K562 (cell line): ENCODE measurements around the gene TBX19. TPM values are rescaled to one million over a fixed set of nuclear protein-coding genes. Genes with fewer than 3 reads are reported as not detected.

ENCODE experiments used
- ARID4B ChIP-seq: sonication (generic); formaldehyde crosslinking; IDR thresholded peaks from 2 replicates; pipeline ENCODE4 v1.8.0; 2022; ENCODE audit warnings: mild to moderate bottlenecking, missing genetic modification reagents
- CUX1 ChIP-seq: fragments of 200-800 bp; sonication (Bioruptor generic); IDR thresholded peaks from 2 replicates; pipeline ENCODE4 v1.6.1; 2016; ENCODE audit warnings: missing genetic modification characterization, missing compliant biosample characterization
- IRF1 ChIP-seq: sonication (generic); formaldehyde crosslinking; IDR thresholded peaks from 2 replicates; pipeline ENCODE4 v1.8.0; 2022; ENCODE audit warnings: missing genetic modification reagents, mild to moderate bottlenecking, borderline replicate concordance
- MITF ChIP-seq: IDR thresholded peaks from 2 replicates; pipeline ENCODE4 v1.6.1; 2014; ENCODE audit warnings: antibody characterized with exemption
- PTBP1 ChIP-seq: fragments of 200-400 bp; formaldehyde crosslinking; IDR thresholded peaks from 2 replicates; pipeline ENCODE4 v1.6.1; 2017; ENCODE audit warnings: low read depth, low read length
- RCOR1 ChIP-seq, 2 experiments: IDR thresholded peaks; 2 replicates each; pipeline ENCODE4 v1.6.1; 2012; ENCODE audit warnings: low read depth in 2 of 2, low read length in 2 of 2, borderline replicate concordance in 1 of 2, improper control_type of control experiment in 1 of 2
- SMARCB1 ChIP-seq: IDR thresholded peaks from 2 replicates; pipeline ENCODE4 v1.6.1; 2011; ENCODE audit warnings: improper control_type of control experiment, low read depth; ENCODE audit not compliant: insufficient read length
- ZNF695 ChIP-seq: fragments of 450-650 bp; formaldehyde crosslinking; IDR thresholded peaks from 2 replicates; pipeline ENCODE4 v1.4.0; 2020; ENCODE audit warnings: mild to moderate bottlenecking, moderate library complexity
- polyA plus RNA-seq, 8 experiments: library from polyadenylated mRNA; depleted of rRNA in 4 of 8; stranded (reverse) in 5 of 8; unstranded in 3 of 8; fragments of >200 nt; fragmentation: Nextera tagmentation in 2 of 8; fragmentation: Illumina TruSeq in 1 of 8; extraction: Ambion mirVana in 2 of 8; extraction: Trizol in 1 of 8; gene quantifications; 2 replicates each; pipeline versions ENCODE4 v1.2.1 to v1.2.3, GENCODE V29; 2011 to 2014; ENCODE audit warnings: inconsistent platforms in 1 of 8, missing spikeins in 1 of 8
- total RNA-seq, 7 experiments: library from RNA; depleted of rRNA in 6 of 7; stranded (reverse); fragments of >200 nt in 6 of 7; fragmentation: Illumina TruSeq in 2 of 7; extraction: Trizol in 2 of 7; gene quantifications; 2 replicates each; pipeline versions ENCODE4 v1.2.1 to v1.2.3, GENCODE V29; 2011 to 2021; ENCODE audit warnings: low replicate concordance in 1 of 7
- TF ChIP-seq, protein P1 (sequence below): sonication (generic); formaldehyde crosslinking; IDR thresholded peaks from 2 replicates; pipeline ENCODE4 v1.8.0; 2022; ENCODE audit warnings: mild to moderate bottlenecking, low read depth, missing genetic modification reagents

TBX19 gene
- total and polyA plus RNA-seq, 9 of the 15 experiments (the other 6 are each of a cell fraction or from before 2014, with no cell fraction given), result 0.32 to 3.1 (median 0.95) TPM

DNA sequence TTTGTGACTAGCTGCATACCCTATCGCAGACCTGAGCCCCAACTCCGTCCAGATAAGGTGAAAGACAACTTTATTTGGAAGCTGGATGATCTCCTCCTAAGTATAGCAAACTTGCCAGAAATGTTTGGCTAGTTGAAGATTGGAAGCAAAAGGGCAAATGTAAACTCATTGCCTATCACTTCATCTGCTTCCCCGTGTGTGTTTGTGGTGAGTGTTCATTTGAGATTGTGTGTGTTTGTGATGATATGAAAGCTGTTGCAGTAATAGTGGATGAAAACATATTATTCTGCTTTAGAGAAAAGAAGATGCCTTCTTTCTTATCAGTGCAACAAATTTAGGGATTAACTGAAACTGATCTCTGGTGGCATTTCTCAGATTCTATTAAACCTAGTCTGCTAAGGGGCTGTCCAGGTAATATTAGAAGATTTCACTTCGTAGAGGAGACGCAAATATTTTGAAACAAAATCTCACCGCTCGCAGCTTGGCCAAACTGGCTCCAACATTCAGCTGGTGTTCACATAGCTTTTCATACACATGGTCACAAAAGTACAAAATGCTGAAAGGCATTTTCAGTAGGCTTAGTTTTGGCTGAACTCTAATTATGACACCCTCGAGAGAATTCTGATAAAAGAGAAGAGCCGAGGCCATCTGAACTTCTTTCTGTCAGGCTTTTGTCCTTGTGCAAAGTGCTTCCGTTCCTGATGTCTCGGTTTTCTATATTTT, 1.1 kb downstream of the TBX19 start (continued):
- no peak for TF ChIP-seq ARID4B (CRISPR knock-in tag)
- TF ChIP-seq IRF1 (CRISPR knock-in tag), result no peak
- TF ChIP-seq SMARCB1, result no peak
- no peak for TF ChIP-seq ZNF695 (CRISPR knock-in tag)
- TF ChIP-seq, protein P1, sequence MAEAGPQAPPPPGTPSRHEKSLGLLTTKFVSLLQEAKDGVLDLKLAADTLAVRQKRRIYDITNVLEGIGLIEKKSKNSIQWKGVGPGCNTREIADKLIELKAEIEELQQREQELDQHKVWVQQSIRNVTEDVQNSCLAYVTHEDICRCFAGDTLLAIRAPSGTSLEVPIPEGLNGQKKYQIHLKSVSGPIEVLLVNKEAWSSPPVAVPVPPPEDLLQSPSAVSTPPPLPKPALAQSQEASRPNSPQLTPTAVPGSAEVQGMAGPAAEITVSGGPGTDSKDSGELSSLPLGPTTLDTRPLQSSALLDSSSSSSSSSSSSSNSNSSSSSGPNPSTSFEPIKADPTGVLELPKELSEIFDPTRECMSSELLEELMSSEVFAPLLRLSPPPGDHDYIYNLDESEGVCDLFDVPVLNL (CRISPR knock-in tag), result no peak
- peak in 1 of 2 experiments; percentile 97; a peak in 2 of 4 replicates for TF ChIP-seq RCOR1 (IDR thresholded peaks at IDR 0.05; ENCODE audit: borderline replicate concordance in 1 of 2, low read depth in 2 of 2, low read length in 2 of 2)
- no peak for TF ChIP-seq CUX1 (CRISPR knock-in tag)
- no peak for TF ChIP-seq MITF
- no peak for TF ChIP-seq PTBP1
